Endodermal cell (in vitro differentiated cells): ENCODE measurements around the gene ZNF865. TPM values are rescaled to one million over a fixed set of nuclear protein-coding genes. Genes with fewer than 3 reads are reported as not detected.

ENCODE experiments used
- DNase-seq: peaks from one replicate; pipeline ENCODE4 v3.0.0-alpha.2; 2017
- H3K27ac ChIP-seq: 2 replicates; pipeline ENCODE4 v1.5.1; 2013; ENCODE audit warnings: mild to moderate bottlenecking, low read depth, low read length, moderate library complexity
- H3K27me3 ChIP-seq: 2 replicates; pipeline ENCODE4 v1.6.1; 2013; ENCODE audit warnings: mild to moderate bottlenecking, low read length, moderate library complexity; ENCODE audit not compliant: insufficient read depth, control insufficient read depth, poor library complexity, severe bottlenecking
- H3K36me3 ChIP-seq: 2 replicates; pipeline ENCODE4 v1.7.0; 2013; ENCODE audit warnings: mild to moderate bottlenecking, low read length, moderate library complexity; ENCODE audit not compliant: control insufficient read depth, insufficient read depth
- H3K4me1 ChIP-seq: one replicate; pipeline ENCODE4 v1.7.0; 2013; ENCODE audit warnings: low read length; ENCODE audit not compliant: control insufficient read depth, insufficient read depth
- H3K4me3 ChIP-seq: 2 replicates; pipeline ENCODE4 v1.5.1; 2013; ENCODE audit warnings: mild to moderate bottlenecking, low read length, moderate library complexity
- H3K9ac ChIP-seq: 2 replicates; pipeline ENCODE4 v1.6.1; 2013; ENCODE audit warnings: mild to moderate bottlenecking, low read length, moderate library complexity; ENCODE audit not compliant: poor library complexity, severe bottlenecking; ENCODE audit errors: extremely low read depth
- H3K9me3 ChIP-seq: 2 replicates; pipeline ENCODE4 v1.6.1; 2013; ENCODE audit warnings: mild to moderate bottlenecking, low read length, moderate library complexity; ENCODE audit not compliant: control insufficient read depth
- H3K27ac Mint-ChIP-seq: 2 replicates; pipeline ENCODE4 v1.8.0; 2020; ENCODE audit warnings: mixed read lengths
- H3K27me3 Mint-ChIP-seq: 2 replicates; pipeline ENCODE4 v1.8.0; 2021; ENCODE audit warnings: mild to moderate bottlenecking, mixed read lengths; ENCODE audit not compliant: insufficient read depth
- H3K36me3 Mint-ChIP-seq: 2 replicates; pipeline ENCODE4 v1.8.0; 2020; ENCODE audit warnings: low read depth, mixed read lengths
- H3K4me1 Mint-ChIP-seq: 2 replicates; pipeline ENCODE4 v1.8.0; 2020; ENCODE audit warnings: mixed read lengths
- H3K4me3 Mint-ChIP-seq: 2 replicates; pipeline ENCODE4 v1.8.0; 2020; ENCODE audit warnings: mild to moderate bottlenecking, moderate library complexity, mixed read lengths
- H3K9me3 Mint-ChIP-seq: 2 replicates; pipeline ENCODE4 v1.8.0; 2020; ENCODE audit warnings: mild to moderate bottlenecking, mixed read lengths
- CTCF ChIP-seq: fragments of 200-600 bp; sonication (generic); conservative IDR thresholded peaks from 2 replicates; pipeline ENCODE4 v1.5.0; 2021; ENCODE audit warnings: antibody characterized with exemption, mild to moderate bottlenecking
- WGBS, 2 experiments: methylation state at CpG; one replicate each; pipeline versions ENCODE4 v1.1.5 to v1.1.7; 2013; ENCODE audit warnings: missing lambda C conversion rate in 2 of 2, mixed read lengths in 1 of 2; ENCODE audit not compliant: insufficient coverage in 1 of 2, insufficient read length in 1 of 2; 5-methylcytosine and 5-hydroxymethylcytosine counted together
- total RNA-seq, 2 donors: library from RNA; stranded (reverse); fragmentation: NEBNext Ultra II Directional in 1 of 2; extraction: Animal tissue kit (Norgen Biotek cat#: 25700) in 1 of 2; gene quantifications; 2 replicates in 1 of 2; 3 replicates in 1 of 2; pipeline ENCODE4 v1.2.1, GENCODE V29; 2021

Gene ZNF865
- total RNA-seq, 2 donors from 2014 or later, result 14.5 to 14.9 TPM

DNA sequence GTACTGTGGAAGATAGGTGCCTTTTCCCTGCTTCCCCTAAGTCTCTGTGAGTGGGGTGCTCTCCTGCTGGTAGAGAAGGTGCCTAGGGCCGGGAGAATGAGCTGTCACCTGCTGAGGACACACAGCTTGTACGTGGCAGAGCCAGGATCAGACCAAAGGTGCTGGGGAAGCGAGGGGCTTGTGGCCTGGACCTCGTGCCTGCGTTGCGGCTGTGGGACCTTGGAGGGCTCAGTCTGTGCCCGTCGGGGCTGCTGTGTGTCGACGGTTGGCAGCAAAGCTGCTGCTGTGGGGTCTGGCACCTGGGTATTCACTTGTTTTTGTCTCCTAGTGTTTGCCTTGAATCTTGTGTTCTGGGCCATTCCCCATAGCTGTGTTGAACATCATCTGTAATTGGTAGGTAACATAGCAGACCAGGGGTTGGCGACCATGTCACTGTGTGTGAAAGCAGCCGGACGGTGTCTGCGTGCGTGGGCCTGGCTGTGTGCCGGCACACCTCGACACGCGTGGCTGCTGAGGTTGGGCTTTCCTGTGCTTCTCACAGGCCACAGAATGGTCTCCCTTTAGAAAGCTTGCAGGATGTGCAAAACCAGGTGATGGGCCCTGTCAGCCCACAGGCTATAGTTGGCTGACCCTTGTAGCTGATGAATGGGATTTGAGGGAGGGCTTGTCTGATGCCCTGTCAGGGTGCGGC is 58.5 kb downstream of the ZNF865 start:
- H3K9ac ChIP-seq, result no peak overlapping the region
- H3K36me3 ChIP-seq, result peaks cover 84% of the 10 kb centered on the region
- Mint-ChIP-seq H3K4me3 (no peak overlapping the region), H3K4me1 (no peaks in the 10 kb centered on the region), H3K27me3 (no peaks in the 10 kb centered on the region), H3K36me3 (peaks cover 73% of the 10 kb centered on the region), H3K27ac (no peak overlapping the region), H3K9me3 (no peaks in the 10 kb centered on the region)
- H3K4me3 ChIP-seq, result no peak overlapping the region
- no peak overlapping the region for H3K27ac ChIP-seq
- no peaks in the 10 kb centered on the region for H3K9me3 ChIP-seq
- WGBS, 2 experiments, result 92 to 93% methylated on average over 19 to 20 of the region's 20 CpGs
- no peak for TF ChIP-seq CTCF
- DNase-seq, result no peak
- no peaks in the 10 kb centered on the region for H3K27me3 ChIP-seq
- H3K4me1 ChIP-seq, result peaks cover 4% of the 10 kb centered on the region

DNA sequence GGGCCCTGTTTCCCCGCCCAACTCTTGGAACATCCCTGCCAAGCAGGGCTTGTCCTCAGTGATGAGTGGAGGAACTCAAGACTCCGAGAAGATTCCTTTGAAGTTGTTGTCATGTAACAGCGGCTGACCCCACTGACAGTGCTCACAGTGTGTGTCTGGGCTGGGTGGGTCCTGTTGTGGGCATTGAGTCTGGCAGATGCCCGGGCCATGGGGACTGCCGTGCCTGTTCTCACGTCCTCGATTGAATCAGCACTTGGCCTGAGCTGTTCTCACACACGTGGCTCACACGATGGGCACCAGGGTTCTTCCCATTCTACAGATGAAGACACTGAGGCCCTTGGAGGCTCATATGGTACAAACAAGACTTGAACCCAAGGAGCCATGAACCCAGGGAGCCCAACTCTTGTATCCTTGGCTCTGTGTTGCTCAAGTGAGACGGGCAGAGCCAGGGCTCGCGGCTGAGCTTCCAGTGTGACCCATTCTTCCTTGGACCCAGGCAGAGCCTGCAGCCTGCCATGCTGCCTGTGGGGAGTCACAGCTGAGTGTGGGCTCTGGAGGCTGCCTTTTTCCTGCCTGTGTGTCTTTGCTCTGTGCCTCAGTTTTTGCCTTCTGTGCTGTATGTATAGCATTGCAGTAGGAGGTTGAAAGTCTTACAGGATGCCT is 61.0 kb downstream of the ZNF865 start:
- no peaks in the 10 kb centered on the region for H3K9me3 Mint-ChIP-seq
- no peak overlapping the region for H3K4me3 Mint-ChIP-seq
- no peak for DNase-seq
- peaks cover 9% of the 10 kb centered on the region for H3K4me1 Mint-ChIP-seq
- no peak overlapping the region for H3K4me3 ChIP-seq
- H3K4me1 ChIP-seq, result peaks cover 4% of the 10 kb centered on the region
- H3K36me3 ChIP-seq, result peaks cover 84% of the 10 kb centered on the region
- no peaks in the 10 kb centered on the region for H3K9me3 ChIP-seq
- no peak overlapping the region for H3K27ac Mint-ChIP-seq
- no peaks in the 10 kb centered on the region for H3K27me3 Mint-ChIP-seq
- H3K27me3 ChIP-seq, result no peaks in the 10 kb centered on the region
- H3K36me3 Mint-ChIP-seq, result peaks cover 82% of the 10 kb centered on the region
- no peak overlapping the region for H3K9ac ChIP-seq
- H3K27ac ChIP-seq, result no peak overlapping the region
- 93 to 94% methylated on average over 11 to 12 of the region's 12 CpGs for WGBS, 2 experiments
- no peak for TF ChIP-seq CTCF

Other genes starting within 250 kb of the ZNF865 start
- gene GARIN5B, start 242.4 kb upstream of the ZNF865 start, total RNA-seq, result under 1 TPM; 0.09 to 0.11 TPM
- 1 to 10 TPM in 1 of 2 donors, under 1 TPM in 1; 0.91 to 1.7 TPM for gene IL11, start 235.2 kb upstream of the ZNF865 start, total RNA-seq
- gene TMEM190, start 228.8 kb upstream of the ZNF865 start, total RNA-seq, result 1 to 10 TPM in 1 of 2 donors, not detected in 1; 1.2 TPM
- gene TMEM238, start 221.4 kb upstream of the ZNF865 start, total RNA-seq, result 1 to 10 TPM; 3.9 to 4.4 TPM
- 1,000 to 10,000 TPM; 1,672 to 1,902 TPM for gene RPL28, start 219.7 kb upstream of the ZNF865 start, total RNA-seq
- 100 to 1,000 TPM; 202 to 246 TPM for gene UBE2S, start 197.9 kb upstream of the ZNF865 start, total RNA-seq
- not detected for gene SHISA7, start 162.3 kb upstream of the ZNF865 start, total RNA-seq
- gene ISOC2, start 144.0 kb upstream of the ZNF865 start, total RNA-seq, result 10 to 100 TPM; 35.9 to 39.2 TPM
- gene C19orf85, start 140.9 kb upstream of the ZNF865 start, total RNA-seq, result 1 to 10 TPM in 1 of 2 donors, under 1 TPM in 1; 0.62 to 2.3 TPM
- 10 to 100 TPM in 1 of 2 donors, 1 to 10 TPM in 1; 9.9 to 12.6 TPM for gene ZNF628, start 129.0 kb upstream of the ZNF865 start, total RNA-seq
- 10 to 100 TPM; 51.3 to 67.1 TPM for gene NAT14, start 120.5 kb upstream of the ZNF865 start, total RNA-seq
- 1 to 10 TPM; 1.4 to 2.4 TPM for gene SSC5D, start 117.2 kb upstream of the ZNF865 start, total RNA-seq
- 1 to 10 TPM; 3.3 to 6.6 TPM for gene SBK2, start 68.5 kb upstream of the ZNF865 start, total RNA-seq
- gene SBK3, start 60.1 kb upstream of the ZNF865 start, total RNA-seq, result 1 to 10 TPM in 1 of 2 donors, under 1 TPM in 1; 0.48 to 1.4 TPM
- 10 to 100 TPM; 27.5 to 30.7 TPM for gene ZNF579, start 24.8 kb upstream of the ZNF865 start, total RNA-seq
- 10 to 100 TPM; 19.7 to 21.1 TPM for gene FIZ1, start 6.1 kb upstream of the ZNF865 start, total RNA-seq
- 1 to 10 TPM; 5.0 to 5.8 TPM for gene ZNF524, start 5.4 kb upstream of the ZNF865 start, total RNA-seq
- 10 to 100 TPM in 1 of 2 donors, 1 to 10 TPM in 1; 7.2 to 10.7 TPM for gene ZNF784, start 18.9 kb downstream of the ZNF865 start, total RNA-seq
- gene ZNF580, start 35.4 kb downstream of the ZNF865 start, total RNA-seq, result 10 to 100 TPM; 27.3 to 38.6 TPM
- gene ZNF581, start 38.0 kb downstream of the ZNF865 start, total RNA-seq, result 10 to 100 TPM; 47.2 to 48.7 TPM
- gene CCDC106, start 42.6 kb downstream of the ZNF865 start, total RNA-seq, result 10 to 100 TPM; 18.0 to 24.9 TPM
- gene U2AF2, start 49.4 kb downstream of the ZNF865 start, total RNA-seq, result 100 to 1,000 TPM; 264 to 293 TPM
- 100 to 1,000 TPM; 148 to 149 TPM for gene EPN1, start 69.6 kb downstream of the ZNF865 start, total RNA-seq
- gene NLRP9, start 132.8 kb downstream of the ZNF865 start, total RNA-seq, result not detected
- gene RFPL4A, start 153.4 kb downstream of the ZNF865 start, total RNA-seq, result not detected
- gene RFPL4AL1, start 163.5 kb downstream of the ZNF865 start, total RNA-seq, result not detected
- not detected for gene NLRP11, start 226.4 kb downstream of the ZNF865 start, total RNA-seq
- gene NLRP4, start 230.9 kb downstream of the ZNF865 start, total RNA-seq, result not detected